A549 (cell line): Measurements from ENCODE around the gene NME2.

Experiments used
- CBX2 ChIP-seq: fragments of 200-600 bp; sonication (generic); IDR thresholded peaks from 2 replicates; pipeline ENCODE4 v1.6.1; 2016; ENCODE audit warnings: low read depth, mild to moderate bottlenecking, borderline replicate concordance
- CTCF ChIP-seq: fragments of >200 bp; sonication (Bioruptor Twin); formaldehyde crosslinking; IDR thresholded peaks from 3 replicates; pipeline ENCODE4 v1.5.1; 2016
- EP300 ChIP-seq, 2 experiments: fragments of >200 bp; sonication (Bioruptor Twin); formaldehyde crosslinking; IDR thresholded peaks; 2 replicates in 1 of 2; 3 replicates in 1 of 2; pipeline ENCODE4 v1.6.1; 2016 to 2017
- HDAC2 ChIP-seq: fragments of 200-600 bp; sonication (generic); IDR thresholded peaks from 2 replicates; pipeline ENCODE4 v1.6.1; 2016
- HOXA7 ChIP-seq: fragments of 250-450 bp; sonication (Bioruptor Pico); IDR thresholded peaks from 2 replicates; pipeline ENCODE4 v1.5.0; 2020; ENCODE audit warnings: mild to moderate bottlenecking, moderate library complexity
- JUNB ChIP-seq: fragments of >200 bp; sonication (Bioruptor Twin); formaldehyde crosslinking; IDR thresholded peaks from 2 replicates; pipeline ENCODE4 v1.6.1; 2016
- PHF8 ChIP-seq: fragments of 200-600 bp; sonication (generic); IDR thresholded peaks from 2 replicates; pipeline ENCODE4 v1.6.1; 2016; ENCODE audit warnings: low read depth, mild to moderate bottlenecking, antibody characterized with exemption, moderate library complexity, borderline replicate concordance
- POLR2A ChIP-seq: IDR thresholded peaks from 2 replicates; pipeline ENCODE4 v1.6.1; 2012; ENCODE audit warnings: mild to moderate bottlenecking, low read length

GRCh38 chr17:51189628-51190027 lies 23.4 kb downstream of the NME2 start:
- TF ChIP-seq POLR2A (no peak), CTCF (no peak), PHF8 (no peak), EP300 (IDR thresholded peaks at IDR 0.05) (no peak), HDAC2 (no peak), JUNB (no peak), CBX2 (no peak), HOXA7 (no peak)
